OCI-LY1 (cell line): ENCODE results near the gene MACROD1.

ENCODE experiments used
- CTCF ChIP-seq: fragments of 200-600 bp; sonication (generic), shearing (Covaris generic); IDR thresholded peaks from 2 replicates; pipeline ENCODE4 v1.5.1; 2017; ENCODE audit warnings: mild to moderate bottlenecking, antibody characterized with exemption, low read length, moderate library complexity, mixed read lengths
- EZH2 ChIP-seq: fragments of 200-600 bp; sonication (generic), shearing (Covaris generic); IDR thresholded peaks from 2 replicates; pipeline ENCODE4 v1.8.0; 2017; ENCODE audit warnings: borderline replicate concordance, mixed run types, mild to moderate bottlenecking, antibody characterized with exemption, low read length, moderate library complexity, mixed read lengths

DNA sequence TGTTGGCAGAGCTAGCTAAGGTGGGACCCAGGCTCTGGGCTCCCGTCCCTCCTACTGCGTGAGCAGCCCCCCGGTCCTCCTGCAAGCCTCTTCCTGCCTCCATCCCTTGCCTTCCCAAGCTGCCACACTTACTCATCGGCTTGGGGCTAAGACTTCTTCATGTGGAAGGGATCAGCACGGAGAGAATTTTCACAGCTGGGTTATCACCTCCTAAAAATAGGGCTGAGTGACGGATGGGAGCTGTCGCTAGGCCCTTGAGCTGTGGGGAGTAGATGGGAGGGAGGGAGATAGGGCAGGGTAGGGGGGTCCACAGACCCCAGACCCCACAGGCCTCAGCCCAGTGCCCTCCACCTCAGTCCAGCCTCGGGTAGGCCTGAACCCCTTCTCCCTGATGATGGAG lies 89.2 kb downstream of the MACROD1 start:
- TF ChIP-seq CTCF, result no peak
- no peak for TF ChIP-seq EZH2
